ENCODE results near the gene KLK7.

Gene KLK7

GRCh38 chr19:50928831-50929230 is 54.9 kb downstream of the KLK7 start:
- DNase-seq, result no peak

All from femur (tissue), 1 donor.